Upper lobe of left lung (tissue), 6 donors: ENCODE measurements around the gene SCAI. TPM values are rescaled to one million over a fixed set of nuclear protein-coding genes. Genes with fewer than 3 reads are reported as not detected.
A peak's percentile ranks its signal among the peaks of the same experiment; 100 is the strongest.

Experiments
- ATAC-seq, 2 donors: fragments of 200-7000 bp; cut with Tn5 transposase; one replicate each; pipeline ENCODE4 v1.9.1; 2022; ENCODE audit warnings: mild to moderate bottlenecking in 2 of 2, moderate library complexity in 2 of 2; ENCODE audit not compliant: low FRiP score in 2 of 2
- DNase-seq, 2 donors: peaks; one replicate each; pipeline ENCODE4 v3.0.0-alpha.2; 2019 to 2020
- H3K27ac ChIP-seq, 4 donors: fragments of 200-600 bp; sonication (generic); one replicate each; pipeline ENCODE4 v1.5.1; 2016 to 2019
- H3K27me3 ChIP-seq, 4 donors: fragments of 200-600 bp; sonication (generic); one replicate each; pipeline ENCODE4 v1.5.1; 2017 to 2019
- H3K36me3 ChIP-seq, 4 donors: fragments of 200-600 bp; sonication (generic); one replicate each; pipeline ENCODE4 v1.5.1; 2016 to 2019
- H3K4me1 ChIP-seq, 4 donors: fragments of 200-600 bp; sonication (generic); one replicate each; pipeline ENCODE4 v1.5.1; 2018 to 2019
- H3K4me3 ChIP-seq, 4 donors: fragments of 200-600 bp; sonication (generic); one replicate each; pipeline ENCODE4 v1.5.1; 2017 to 2019; ENCODE audit warnings: mild to moderate bottlenecking in 2 of 4, moderate library complexity in 1 of 4
- H3K9me3 ChIP-seq, 4 donors: fragments of 200-600 bp; sonication (generic); one replicate each; pipeline ENCODE4 v1.5.1; 2018 to 2019
- EP300 ChIP-seq, 4 donors: sonication (generic); formaldehyde crosslinking; IDR thresholded peaks; one replicate each; pipeline ENCODE4 v1.5.1; 2017; ENCODE audit warnings: antibody characterized with exemption in 4 of 4, control low read depth in 2 of 4
- POLR2A ChIP-seq, 4 donors: fragments of 450-650 bp; IDR thresholded peaks; one replicate each; pipeline ENCODE4 v1.5.1; 2016 to 2017; ENCODE audit warnings: antibody characterized with exemption in 4 of 4, mild to moderate bottlenecking in 2 of 4
- POLR2AphosphoS5 ChIP-seq, 2 donors: sonication (generic); formaldehyde crosslinking; IDR thresholded peaks; one replicate each; pipeline ENCODE4 v1.5.1; 2017; ENCODE audit warnings: antibody characterized with exemption in 2 of 2
- WGBS, 2 donors: methylation state at CpG; one replicate each; pipeline ENCODE4 v1.1.5; 2017 to 2018; 5-methylcytosine and 5-hydroxymethylcytosine counted together
- total RNA-seq, 6 donors: library from RNA; depleted of rRNA in 4 of 6; stranded (reverse); fragments of >200 nt in 4 of 6; gene quantifications; one replicate each; pipeline versions ENCODE4 v1.1.0 to v1.2.1, GENCODE V29; 2016 to 2021
- TF ChIP-seq, protein P1 (sequence below), 6 experiments: fragments of 450-650 bp in 4 of 6; fragments of 200-600 bp in 2 of 6; sonication (generic) in 2 of 6; IDR thresholded peaks; one replicate each; pipeline ENCODE4 v1.5.1; 2016 to 2019; ENCODE audit warnings: antibody characterized with exemption in 6 of 6
- donor health status: DM: no; HTN: no; CAD: no; lungs with moderate emphysema.
- donor health status: DM: no; HTN: yes; CAD: no; lungs with severe emphysema.

Gene SCAI
- total RNA-seq, 6 donors from 2014 or later = 12.9 to 77.5 (median 23.4) TPM

DNA sequence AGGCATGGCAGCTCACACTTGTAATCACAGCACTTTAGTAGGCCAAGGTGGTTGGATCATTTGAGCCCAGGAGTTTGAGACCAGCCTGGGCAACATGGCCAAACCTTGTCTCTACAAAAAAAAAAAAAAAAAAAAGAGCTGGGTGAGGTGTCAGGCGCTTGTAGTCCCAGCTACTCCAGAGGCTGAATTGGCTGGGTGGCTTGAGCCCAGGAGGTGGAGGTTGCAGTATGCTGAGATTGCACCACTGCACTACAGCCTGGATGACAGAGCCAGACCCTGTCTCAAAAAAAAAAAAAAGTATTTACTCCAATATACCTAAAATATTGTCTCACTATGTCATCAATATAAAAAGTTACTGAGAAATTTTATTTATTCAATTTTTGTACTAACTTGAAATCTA is 2.8 kb downstream of the SCAI start:
- H3K27ac ChIP-seq = no peak overlapping the region
- no peaks in the 10 kb centered on the region for H3K27me3 ChIP-seq
- DNase-seq (peak in 1 of 2 donors; percentile 62), ATAC-seq (no peak)
- WGBS, 2 donors = 45 to 96% methylated on average over 1 of the region's 1 CpG
- H3K4me3 ChIP-seq = no peak overlapping the region
- H3K36me3 ChIP-seq = no peaks in the 10 kb centered on the region
- TF ChIP-seq POLR2AphosphoS5 (IDR thresholded peaks at IDR 0.05) (no peak), POLR2A (IDR thresholded peaks at IDR 0.05) (no peak), EP300 (IDR thresholded peaks at IDR 0.05) (no peak)
- TF ChIP-seq, protein P1, sequence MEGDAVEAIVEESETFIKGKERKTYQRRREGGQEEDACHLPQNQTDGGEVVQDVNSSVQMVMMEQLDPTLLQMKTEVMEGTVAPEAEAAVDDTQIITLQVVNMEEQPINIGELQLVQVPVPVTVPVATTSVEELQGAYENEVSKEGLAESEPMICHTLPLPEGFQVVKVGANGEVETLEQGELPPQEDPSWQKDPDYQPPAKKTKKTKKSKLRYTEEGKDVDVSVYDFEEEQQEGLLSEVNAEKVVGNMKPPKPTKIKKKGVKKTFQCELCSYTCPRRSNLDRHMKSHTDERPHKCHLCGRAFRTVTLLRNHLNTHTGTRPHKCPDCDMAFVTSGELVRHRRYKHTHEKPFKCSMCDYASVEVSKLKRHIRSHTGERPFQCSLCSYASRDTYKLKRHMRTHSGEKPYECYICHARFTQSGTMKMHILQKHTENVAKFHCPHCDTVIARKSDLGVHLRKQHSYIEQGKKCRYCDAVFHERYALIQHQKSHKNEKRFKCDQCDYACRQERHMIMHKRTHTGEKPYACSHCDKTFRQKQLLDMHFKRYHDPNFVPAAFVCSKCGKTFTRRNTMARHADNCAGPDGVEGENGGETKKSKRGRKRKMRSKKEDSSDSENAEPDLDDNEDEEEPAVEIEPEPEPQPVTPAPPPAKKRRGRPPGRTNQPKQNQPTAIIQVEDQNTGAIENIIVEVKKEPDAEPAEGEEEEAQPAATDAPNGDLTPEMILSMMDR (IDR thresholded peaks at IDR 0.05) = no peak
- H3K4me1 ChIP-seq = peaks cover 3 to 21% (median 6%) of the 10 kb centered on the region in 4 donors
- no peaks in the 10 kb centered on the region for H3K9me3 ChIP-seq

DNA sequence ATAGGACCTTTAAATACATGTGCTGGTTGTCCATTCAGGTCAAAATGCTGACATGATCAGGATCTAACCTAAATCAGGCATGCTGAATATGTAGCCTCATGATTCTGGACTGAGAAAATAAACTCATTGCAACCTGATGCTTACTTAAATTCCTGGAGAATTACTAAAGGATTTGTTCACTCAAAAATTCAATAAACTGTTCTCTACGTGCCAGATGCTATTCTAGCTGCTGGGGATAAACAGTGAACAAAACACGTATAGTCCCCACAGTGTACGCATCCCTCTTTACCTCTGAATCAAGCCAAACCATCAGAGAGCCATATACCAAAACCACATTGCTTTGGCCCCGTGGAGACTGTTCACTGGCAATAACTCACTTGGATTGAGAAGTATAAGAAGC is 6.1 kb downstream of the SCAI start:
- TF ChIP-seq, protein P1 (IDR thresholded peaks at IDR 0.05) = no peak
- TF ChIP-seq POLR2AphosphoS5 (IDR thresholded peaks at IDR 0.05) (no peak), POLR2A (IDR thresholded peaks at IDR 0.05) (no peak), EP300 (IDR thresholded peaks at IDR 0.05) (no peak)
- ATAC-seq = no peak
- H3K27ac ChIP-seq = no peak overlapping the region
- H3K27me3 ChIP-seq = no peaks in the 10 kb centered on the region
- no peaks in the 10 kb centered on the region for H3K36me3 ChIP-seq
- H3K4me1 ChIP-seq = peaks cover 0 to 8% (median 0%) of the 10 kb centered on the region in 4 donors
- 84 to 87% methylated on average over 4 of the region's 4 CpGs for WGBS, 2 donors
- no peak for DNase-seq
- no peaks in the 10 kb centered on the region for H3K9me3 ChIP-seq
- no peak overlapping the region for H3K4me3 ChIP-seq

DNA sequence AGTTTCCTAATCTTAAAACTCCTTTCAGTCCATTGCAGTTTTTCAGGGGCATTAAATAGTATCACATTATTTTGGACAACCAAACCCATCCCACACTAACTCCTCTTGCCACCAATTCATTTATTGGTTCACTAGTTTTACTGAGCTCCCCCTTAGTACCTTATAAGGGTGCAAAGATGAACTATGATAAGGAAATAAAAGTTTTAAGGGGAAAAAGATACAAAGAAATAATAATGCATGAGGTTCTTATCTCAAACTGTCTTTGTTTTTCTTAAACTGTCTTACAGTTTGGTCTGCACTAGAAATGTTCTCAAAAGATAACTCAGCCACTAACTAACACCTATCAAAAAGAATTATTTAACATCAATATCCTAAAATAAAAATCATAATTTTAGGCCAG is 8.4 kb downstream of the SCAI start:
- Histone ChIP-seq H3K4me3 (no peak overlapping the region), H3K27ac (no peak overlapping the region), H3K27me3 (no peaks in the 10 kb centered on the region), H3K4me1 (peaks cover 0 to 2% (median 0%) of the 10 kb centered on the region in 4 donors), H3K36me3 (no peaks in the 10 kb centered on the region), H3K9me3 (no peaks in the 10 kb centered on the region)
- DNase-seq (no peak), ATAC-seq (no peak)
- TF ChIP-seq, protein P1 (IDR thresholded peaks at IDR 0.05) = no peak
- no peak for TF ChIP-seq POLR2A (IDR thresholded peaks at IDR 0.05)

DNA sequence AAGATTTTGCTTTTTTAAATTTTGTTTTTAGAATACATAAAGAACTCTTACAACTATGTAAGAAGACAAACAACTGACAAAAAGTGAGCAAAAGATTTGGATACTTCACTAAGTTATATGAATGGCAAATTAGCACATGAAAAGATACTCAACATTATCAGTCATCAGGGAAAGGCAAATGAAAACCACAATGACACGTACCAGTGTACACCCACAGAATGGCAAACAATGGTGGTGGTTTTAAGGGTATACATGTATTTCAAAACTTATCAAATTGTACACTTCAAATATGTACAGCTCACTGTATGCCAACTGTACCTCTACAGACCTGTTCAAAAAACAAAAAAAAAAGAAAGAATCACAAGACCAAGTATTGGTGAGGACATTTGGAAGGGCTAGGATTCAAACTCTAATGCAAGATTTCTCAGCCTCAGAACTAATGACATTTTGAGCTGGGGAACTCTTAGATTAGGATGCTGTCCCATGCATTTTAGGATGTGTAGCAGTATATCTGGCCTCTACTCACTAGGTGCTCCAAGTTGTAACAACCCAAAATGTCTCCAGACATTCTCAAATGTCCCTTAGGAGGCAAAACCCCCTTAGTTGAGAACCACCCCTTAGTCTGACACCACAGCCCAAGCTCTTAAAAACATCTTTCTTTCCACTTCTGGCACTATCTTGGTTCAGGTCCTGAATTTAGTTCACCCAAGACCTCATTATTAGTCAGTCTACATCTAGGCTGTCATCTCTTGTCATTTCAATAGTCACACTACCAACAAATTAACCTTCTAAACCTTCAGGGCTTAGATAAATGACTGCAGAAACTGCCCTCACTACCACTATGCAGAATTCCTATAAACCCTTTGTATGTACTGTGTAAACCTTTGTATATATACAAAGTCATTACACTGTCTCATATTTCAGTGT is 9.7 kb downstream of the SCAI start:
- peaks cover 0 to 2% (median 0%) of the 10 kb centered on the region in 4 donors for H3K4me1 ChIP-seq
- no peaks in the 10 kb centered on the region for H3K27me3 ChIP-seq
- TF ChIP-seq POLR2AphosphoS5 (IDR thresholded peaks at IDR 0.05) (no peak), POLR2A (IDR thresholded peaks at IDR 0.05) (no peak), EP300 (IDR thresholded peaks at IDR 0.05) (no peak)
- TF ChIP-seq, protein P1 (IDR thresholded peaks at IDR 0.05) = no peak
- ATAC-seq = no peak
- H3K9me3 ChIP-seq = no peaks in the 10 kb centered on the region
- H3K4me3 ChIP-seq = no peak overlapping the region
- H3K36me3 ChIP-seq = no peaks in the 10 kb centered on the region
- DNase-seq = no peak
- WGBS, 2 donors = 67 to 71% methylated on average over 1 of the region's 1 CpG
- no peak overlapping the region for H3K27ac ChIP-seq

DNA sequence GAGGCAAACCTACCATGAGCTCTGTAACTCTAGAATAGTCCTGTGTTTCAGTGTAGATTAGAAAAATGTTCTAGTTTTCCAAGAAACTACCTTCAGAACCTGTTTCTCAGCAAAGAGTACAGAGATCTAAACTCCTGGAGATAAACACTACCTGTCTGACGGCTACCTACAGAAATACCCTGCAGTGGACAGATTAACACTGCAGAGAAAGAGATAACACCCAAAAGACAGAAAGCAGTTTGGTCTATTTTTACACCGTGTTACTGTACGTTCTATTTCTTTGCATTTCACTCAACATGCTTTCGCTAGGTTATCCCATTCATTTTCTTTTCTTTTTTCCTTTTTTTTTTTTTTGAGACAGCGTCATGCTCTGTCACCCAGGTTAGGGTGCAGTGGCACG is 11.6 kb downstream of the SCAI start:
- ATAC-seq (no peak), DNase-seq (no peak)
- 87 to 89% methylated on average over 6 of the region's 6 CpGs for WGBS, 2 donors
- Histone ChIP-seq H3K4me1 (peaks cover 0 to 2% (median under 1%) of the 10 kb centered on the region in 4 donors), H3K36me3 (no peaks in the 10 kb centered on the region), H3K4me3 (no peak overlapping the region), H3K27me3 (no peaks in the 10 kb centered on the region), H3K9me3 (no peaks in the 10 kb centered on the region), H3K27ac (no peak overlapping the region)
- TF ChIP-seq POLR2AphosphoS5 (IDR thresholded peaks at IDR 0.05) (no peak), POLR2A (IDR thresholded peaks at IDR 0.05) (no peak), EP300 (IDR thresholded peaks at IDR 0.05) (no peak)
- TF ChIP-seq, protein P1 (IDR thresholded peaks at IDR 0.05) = no peak
